T-cell (primary cell): Measurements from ENCODE around the gene CCNB1IP1. TPM values are rescaled to one million over a fixed set of nuclear protein-coding genes. Genes with fewer than 3 reads are reported as not detected.
"Not testable (repeated sequence)": the region's sequence is repeated elsewhere in the genome, so short reads cannot be mapped to it uniquely, and the experiment has no call there.

Experiments
- ATAC-seq, 4 experiments: fragments of 200-7000 bp in 3 of 4; fragments of 150-1000 bp in 1 of 4; cut with Tn5 transposase; replicated peaks in 1 of 4; 1 replicate in 3 of 4; 2 replicates in 1 of 4; pipeline ENCODE4 v1.10.0; 2021; ENCODE audit warnings: moderate library complexity in 3 of 4, mild to moderate bottlenecking in 2 of 4, moderate number of reproducible peaks in 1 of 4
- CTCF ChIA-PET, 2 donors: fragments of 300-600 bp; sonication (Branson Sonifier 250); formaldehyde crosslinking; loops; one replicate each; lab custom pipeline; 2022; ENCODE audit warnings: antibody characterized with exemption in 2 of 2; lab: Charles Lee
- POLR2A ChIA-PET, 2 donors: fragments of 300-600 bp; sonication (Branson Sonifier 250); formaldehyde crosslinking; loops; one replicate each; lab custom pipeline; 2022; ENCODE audit warnings: antibody characterized with exemption in 2 of 2; lab: Charles Lee
- DNase-seq, 35 experiments: peaks; one replicate each; pipeline versions ENCODE4 v3.0.0 to v3.0.0-alpha.2; 2013 to 2023
- H3K27ac ChIP-seq: one replicate; pipeline ENCODE4 v1.5.1; 2013; ENCODE audit warnings: low read length
- H3K27me3 ChIP-seq, 2 experiments: replicated peaks in 1 of 2; 1 replicate in 1 of 2; 2 replicates in 1 of 2; pipeline versions ENCODE4 v1.6.1 to v1.7.0; 2013; ENCODE audit warnings: low read length in 1 of 2, mixed read lengths in 1 of 2; ENCODE audit not compliant: control insufficient read depth in 2 of 2, insufficient read depth in 2 of 2; ENCODE audit errors: extremely low read depth in 1 of 2
- H3K36me3 ChIP-seq, 2 donors: 1 replicate in 1 of 2; 2 replicates in 1 of 2; pipeline versions ENCODE4 v1.6.1 to v1.7.0; 2013; ENCODE audit warnings: low read length in 1 of 2; ENCODE audit not compliant: control insufficient read depth in 2 of 2, insufficient read depth in 1 of 2; ENCODE audit errors: extremely low read depth in 1 of 2
- H3K4me1 ChIP-seq, 2 experiments: 1 replicate in 1 of 2; 2 replicates in 1 of 2; pipeline versions ENCODE4 v1.6.1 to v1.7.0; 2013; ENCODE audit warnings: low read length in 2 of 2, mixed read lengths in 1 of 2; ENCODE audit not compliant: insufficient read depth in 2 of 2, control insufficient read depth in 1 of 2; ENCODE audit errors: extremely low read depth in 1 of 2
- H3K4me3 ChIP-seq, 2 donors: 1 replicate in 1 of 2; 2 replicates in 1 of 2; pipeline versions ENCODE4 v1.5.1 to v1.7.0; 2013; ENCODE audit warnings: mild to moderate bottlenecking in 2 of 2, low read length in 1 of 2, moderate library complexity in 1 of 2; ENCODE audit not compliant: control insufficient read depth in 1 of 2; ENCODE audit errors: extremely low read depth in 1 of 2
- H3K9me3 ChIP-seq: 2 replicates; pipeline ENCODE4 v1.7.0; 2013
- H3K27ac Mint-ChIP-seq, 2 donors: one replicate each; pipeline ENCODE4 v1.8.0; 2020 to 2021; ENCODE audit warnings: mild to moderate bottlenecking in 2 of 2, mixed read lengths in 2 of 2
- H3K27me3 Mint-ChIP-seq, 2 donors: one replicate each; pipeline ENCODE4 v1.8.0; 2021 to 2022; ENCODE audit warnings: mixed read lengths in 2 of 2
- H3K36me3 Mint-ChIP-seq: one replicate; pipeline ENCODE4 v1.8.0; 2021; ENCODE audit warnings: mixed read lengths
- H3K4me1 Mint-ChIP-seq, 3 donors: one replicate each; pipeline ENCODE4 v1.8.0; 2020 to 2022; ENCODE audit warnings: mixed read lengths in 3 of 3, mild to moderate bottlenecking in 1 of 3
- H3K4me3 Mint-ChIP-seq, 3 donors: one replicate each; pipeline ENCODE4 v1.8.0; 2020 to 2022; ENCODE audit warnings: mild to moderate bottlenecking in 3 of 3, mixed read lengths in 3 of 3, moderate library complexity in 3 of 3
- H3K9me3 Mint-ChIP-seq, 3 donors: one replicate each; pipeline ENCODE4 v1.8.0; 2020 to 2022; ENCODE audit warnings: mixed read lengths in 3 of 3
- WGBS: methylation state at CpG from one replicate; pipeline ENCODE4 v1.1.5; 2013; ENCODE audit warnings: missing lambda C conversion rate; ENCODE audit not compliant: insufficient coverage; 5-methylcytosine and 5-hydroxymethylcytosine counted together
- total RNA-seq, 35 experiments: library from RNA in 6 of 35; stranded (reverse) in 6 of 35; fragments of 120-200 nt in 1 of 35; gene quantifications; one replicate each; pipeline versions ENCODE4 v1.2.1 to v1.2.4 and lab custom pipeline; 2013 to 2026

CCNB1IP1 gene
- total RNA-seq, 5 donors from 2014 or later (not counting 1 experiment from before 2014, with no cell fraction given) = 20.6 to 25.5 (median 23.0) TPM

GRCh38 chr14:20341646-20342045, 8.6 kb upstream of the CCNB1IP1 start:
- no CpG with 5 or more reads among the region's 2 CpGs for WGBS
- POLR2A ChIA-PET = interaction anchor here (0.6 to 3.6 kb wide), 6 partner anchors 9 to 619 kb away, joined by 3 to 64 read pairs (median 5); partner anchors contain the start of genes CCNB1IP1 (in 2 of the 2), APEX1 (in 1 of the 2) and OSGEP (in 1 of the 2)

DNA sequence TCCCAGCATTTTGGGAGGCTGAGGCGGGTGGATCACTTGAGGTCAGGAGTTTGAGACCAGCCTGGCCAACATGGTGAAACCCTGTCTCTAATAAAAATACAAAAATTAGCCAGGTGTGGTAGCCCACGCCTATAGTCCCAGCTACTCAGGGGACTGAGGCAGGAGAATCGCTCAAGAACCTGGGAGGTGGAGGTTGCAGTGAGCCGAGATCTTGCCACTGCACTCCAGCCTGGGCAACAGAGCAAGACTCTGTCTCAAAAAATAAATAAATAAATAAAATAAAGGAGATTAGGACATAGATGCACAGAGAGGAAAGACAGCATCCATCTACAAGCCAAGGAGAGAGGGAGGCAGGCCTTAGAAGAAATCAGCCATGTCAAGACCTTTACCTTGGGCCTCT, 8.0 kb upstream of the CCNB1IP1 start:
- not testable (repeated sequence) for DNase-seq, H3K36me3 ChIP-seq, H3K4me1 ChIP-seq, H3K27ac ChIP-seq, H3K27me3 ChIP-seq, ATAC-seq, H3K9me3 ChIP-seq, H3K4me3 Mint-ChIP-seq, H3K27ac Mint-ChIP-seq, H3K9me3 Mint-ChIP-seq, H3K36me3 Mint-ChIP-seq, H3K27me3 Mint-ChIP-seq, H3K4me3 ChIP-seq
- ChIA-PET CTCF (interaction anchor here (1.0 to 6.9 kb wide), 4 partner anchors 12 to 342 kb away, joined by 3 to 159 read pairs (median 22); partner anchors contain the start of gene CCNB1IP1 (in 1 of the 2)), POLR2A (interaction anchor here (1.7 to 3.6 kb wide), 3 partner anchors 8 to 14 kb away, joined by 5 to 64 read pairs (median 19); partner anchors contain the start of gene CCNB1IP1 (in 2 of the 2))
- WGBS = no CpG with 5 or more reads among the region's 4 CpGs
- peaks cover 14 to 29% (median 17%) of the 10 kb centered on the region in 3 donors for H3K4me1 Mint-ChIP-seq

More at GRCh38 chr14:20341646-20342045, 8.6 kb upstream of the CCNB1IP1 start:
- H3K4me3 Mint-ChIP-seq = peak overlapping the region; percentile 92 to 94 (median 93)
- no peaks in the 10 kb centered on the region for H3K9me3 ChIP-seq
- peaks cover 0 to 4% of the 10 kb centered on the region in 2 experiments for H3K27me3 ChIP-seq
- H3K27ac ChIP-seq = no peak overlapping the region
- CTCF ChIA-PET = interaction anchor here (0.8 to 6.9 kb wide), 5 partner anchors 12 to 673 kb away, joined by 3 to 159 read pairs (median 8); partner anchors contain the start of gene CCNB1IP1 (in 1 of the 2)
- no peak for DNase-seq
- H3K27ac Mint-ChIP-seq = peak overlapping the region in 1 of 2 donors; percentile 96
- no peaks in the 10 kb centered on the region for H3K9me3 Mint-ChIP-seq
- H3K36me3 ChIP-seq = no peaks in the 10 kb centered on the region
- H3K4me3 ChIP-seq = no peak overlapping the region
- H3K4me1 ChIP-seq = peaks cover 6 to 7% of the 10 kb centered on the region in 2 experiments
- peaks cover 8% of the 10 kb centered on the region for H3K36me3 Mint-ChIP-seq
- peaks cover 14 to 29% (median 17%) of the 10 kb centered on the region in 3 donors for H3K4me1 Mint-ChIP-seq
- H3K27me3 Mint-ChIP-seq = no peaks in the 10 kb centered on the region
- ATAC-seq = no peak

GRCh38 chr14:20334017-20334416, 938 bp upstream of the CCNB1IP1 start:
- ChIA-PET POLR2A (interaction anchor here (0.7 to 2.4 kb wide), 4 partner anchors 8 to 347 kb away, joined by 3 to 64 read pairs (median 12); partner anchors contain the start of gene PARP2 (in 2 of the 2)), CTCF (interaction anchor here in 1 of 2 donors (0.8 to 9.7 kb wide), 4 partner anchors 7 to 350 kb away, joined by 3 to 159 read pairs (median 5); partner anchors contain the start of genes PARP2 and PIP4P1)
- Mint-ChIP-seq H3K4me3 (no peak overlapping the region), H3K27me3 (no peaks in the 10 kb centered on the region), H3K9me3 (no peaks in the 10 kb centered on the region), H3K36me3 (no peaks in the 10 kb centered on the region), H3K4me1 (peaks cover 27 to 33% (median 30%) of the 10 kb centered on the region in 3 donors), H3K27ac (no peak overlapping the region)
- H3K36me3 ChIP-seq = no peaks in the 10 kb centered on the region
- DNase-seq (no peak), ATAC-seq (no peak)
- no peak overlapping the region for H3K4me3 ChIP-seq
- no peak overlapping the region for H3K27ac ChIP-seq
- no peaks in the 10 kb centered on the region for H3K27me3 ChIP-seq
- no CpG with 5 or more reads among the region's 7 CpGs for WGBS
- H3K4me1 ChIP-seq = peaks cover 7% of the 10 kb centered on the region in 2 experiments
- H3K9me3 ChIP-seq = no peaks in the 10 kb centered on the region

GRCh38 chr14:20333494-20333841, 389 bp upstream of the CCNB1IP1 start:
- H3K27me3 ChIP-seq = no peaks in the 10 kb centered on the region
- no peaks in the 10 kb centered on the region for H3K36me3 Mint-ChIP-seq
- H3K4me3 Mint-ChIP-seq = peak overlapping the region; percentile 98 to 100 (median 99)
- peak in 1 of 4 experiments; percentile 3 for ATAC-seq
- H3K27ac Mint-ChIP-seq = peak overlapping the region; percentile 90 to 91
- peak overlapping the region; percentile 67 for H3K27ac ChIP-seq
- H3K4me1 ChIP-seq = peaks cover 7% of the 10 kb centered on the region in 2 experiments
- peaks cover 23 to 32% (median 30%) of the 10 kb centered on the region in 3 donors for H3K4me1 Mint-ChIP-seq
- H3K9me3 Mint-ChIP-seq = no peaks in the 10 kb centered on the region
- ChIA-PET POLR2A (interaction anchor here (1.3 to 2.4 kb wide), 3 partner anchors 9 to 348 kb away, joined by 4 to 64 read pairs (median 19); partner anchors contain the start of gene PARP2 (in 2 of the 2)), CTCF (interaction anchor here in 1 of 2 donors (0.8 to 9.7 kb wide), 4 partner anchors 8 to 350 kb away, joined by 3 to 159 read pairs (median 5); partner anchors contain the start of genes PARP2 and PIP4P1)
- H3K27me3 Mint-ChIP-seq = no peaks in the 10 kb centered on the region
- no CpG with 5 or more reads among the region's 3 CpGs for WGBS
- DNase-seq = no peak
- no peaks in the 10 kb centered on the region for H3K9me3 ChIP-seq
- H3K36me3 ChIP-seq = no peaks in the 10 kb centered on the region
- H3K4me3 ChIP-seq = peak overlapping the region; percentile 80 to 81

- Histone ChIP-seq H3K9me3 (no peaks in the 10 kb centered on the region), H3K4me1 (peaks cover 7% of the 10 kb centered on the region in 2 experiments), H3K27ac (peak overlapping the region; percentile 67), H3K27me3 (no peaks in the 10 kb centered on the region), H3K36me3 (no peaks in the 10 kb centered on the region), H3K4me3 (peak overlapping the region; percentile 80 to 81)
- H3K27ac Mint-ChIP-seq = peak overlapping the region; percentile 90 to 91
- H3K4me1 Mint-ChIP-seq = peaks cover 28 to 39% (median 37%) of the 10 kb centered on the region in 3 donors
- no peaks in the 10 kb centered on the region for H3K9me3 Mint-ChIP-seq
- H3K4me3 Mint-ChIP-seq = peak overlapping the region; percentile 98 to 100 (median 99)
- WGBS = 44% methylated on average over 2 of the region's 4 CpGs
- CTCF ChIA-PET = interaction anchor here (0.6 to 9.7 kb wide), 7 partner anchors 9 to 281 kb away, joined by 3 to 159 read pairs (median 4); partner anchors contain the start of gene PARP2 (in 2 of the 2)
- ATAC-seq (no peak), DNase-seq (no peak)
- POLR2A ChIA-PET = interaction anchor here (2.0 to 2.4 kb wide), 2 partner anchors 10 kb away, joined by 19 to 64 read pairs; partner anchors contain the start of gene PARP2 (in 2 of the 2)
- H3K27me3 Mint-ChIP-seq = no peaks in the 10 kb centered on the region
- no peaks in the 10 kb centered on the region for H3K36me3 Mint-ChIP-seq
Observed at GRCh38 chr14:20332431-20332787, 670 bp downstream of the CCNB1IP1 start.

- CTCF ChIA-PET = interaction anchor here (0.7 to 9.7 kb wide), 6 partner anchors 10 to 356 kb away, joined by 3 to 159 read pairs (median 4); partner anchors contain the start of gene PARP2 (in 1 of the 2)
- ATAC-seq (no peak), DNase-seq (no peak)
- no CpG with 5 or more reads among the region's 2 CpGs for WGBS
- Mint-ChIP-seq H3K36me3 (no peaks in the 10 kb centered on the region), H3K27ac (peak overlapping the region; percentile 61 to 63), H3K4me1 (peaks cover 32 to 45% (median 40%) of the 10 kb centered on the region in 3 donors), H3K4me3 (no peak overlapping the region), H3K9me3 (no peaks in the 10 kb centered on the region), H3K27me3 (no peaks in the 10 kb centered on the region)
- Histone ChIP-seq H3K27ac (no peak overlapping the region), H3K4me1 (peaks cover 7% of the 10 kb centered on the region in 2 experiments), H3K36me3 (peaks cover 0 to 4% of the 10 kb centered on the region in 2 donors), H3K4me3 (no peak overlapping the region), H3K27me3 (no peaks in the 10 kb centered on the region), H3K9me3 (no peaks in the 10 kb centered on the region)
- POLR2A ChIA-PET = no interaction called here
Observed at GRCh38 chr14:20331053-20331613, 1.9 kb downstream of the CCNB1IP1 start.
